ENCODE data around the gene FILIP1. TPM values are rescaled to one million over a fixed set of nuclear protein-coding genes. Genes with fewer than 3 reads are reported as not detected.

FILIP1 gene
- total RNA-seq, 1 donor, result under 0.01 TPM

GRCh38 chr6:75378101-75378500 lies 115.5 kb downstream of the FILIP1 start:
- no peaks in the 10 kb centered on the region for H3K9me3 ChIP-seq (ENCODE audit: low read depth, low read length)
- no peak overlapping the region for H3K4me3 ChIP-seq (ENCODE audit: low read length)
- no peaks in the 10 kb centered on the region for H3K4me1 ChIP-seq (ENCODE audit: insufficient read depth, low read length)
- H3K27me3 ChIP-seq (ENCODE audit: insufficient read depth, low read length), result no peaks in the 10 kb centered on the region

- Histone ChIP-seq H3K4me3 (ENCODE audit: low read length) (no peak overlapping the region), H3K27me3 (ENCODE audit: insufficient read depth, low read length) (no peaks in the 10 kb centered on the region), H3K9me3 (ENCODE audit: low read depth, low read length) (no peaks in the 10 kb centered on the region), H3K4me1 (ENCODE audit: insufficient read depth, low read length) (no peaks in the 10 kb centered on the region)
These were observed 116.2 kb downstream of the FILIP1 start for GRCh38 chr6:75377386-75377785.

GRCh38 chr6:75376347-75377024 lies 117.1 kb downstream of the FILIP1 start:
- Histone ChIP-seq H3K4me3 (ENCODE audit: low read length) (no peak overlapping the region), H3K9me3 (ENCODE audit: low read depth, low read length) (no peaks in the 10 kb centered on the region), H3K4me1 (ENCODE audit: insufficient read depth, low read length) (no peaks in the 10 kb centered on the region), H3K27me3 (ENCODE audit: insufficient read depth, low read length) (no peaks in the 10 kb centered on the region)

- no peak overlapping the region for H3K4me3 ChIP-seq (ENCODE audit: low read length)
- no peaks in the 10 kb centered on the region for H3K4me1 ChIP-seq (ENCODE audit: insufficient read depth, low read length)
- no peaks in the 10 kb centered on the region for H3K27me3 ChIP-seq (ENCODE audit: insufficient read depth, low read length)
These were observed 118.6 kb downstream of the FILIP1 start for GRCh38 chr6:75374961-75375400.

GRCh38 chr6:75372884-75373283 lies 120.7 kb downstream of the FILIP1 start:
- Histone ChIP-seq H3K4me3 (ENCODE audit: low read length) (no peak overlapping the region), H3K9me3 (ENCODE audit: low read depth, low read length) (no peaks in the 10 kb centered on the region), H3K4me1 (ENCODE audit: insufficient read depth, low read length) (no peaks in the 10 kb centered on the region), H3K27me3 (ENCODE audit: insufficient read depth, low read length) (no peaks in the 10 kb centered on the region)

More at GRCh38 chr6:75374961-75375400, 118.6 kb downstream of the FILIP1 start:
- H3K9me3 ChIP-seq (ENCODE audit: low read depth, low read length), result no peaks in the 10 kb centered on the region

GRCh38 chr6:75370011-75370410 lies 123.6 kb downstream of the FILIP1 start:
- Histone ChIP-seq H3K9me3 (ENCODE audit: low read depth, low read length) (no peaks in the 10 kb centered on the region), H3K4me1 (ENCODE audit: insufficient read depth, low read length) (no peaks in the 10 kb centered on the region), H3K27me3 (ENCODE audit: insufficient read depth, low read length) (no peaks in the 10 kb centered on the region), H3K4me3 (ENCODE audit: low read length) (no peak overlapping the region)

GRCh38 chr6:75368864-75369402 lies 124.7 kb downstream of the FILIP1 start:
- Histone ChIP-seq H3K9me3 (ENCODE audit: low read depth, low read length) (no peaks in the 10 kb centered on the region), H3K27me3 (ENCODE audit: insufficient read depth, low read length) (no peaks in the 10 kb centered on the region), H3K4me1 (ENCODE audit: insufficient read depth, low read length) (no peaks in the 10 kb centered on the region), H3K4me3 (ENCODE audit: low read length) (no peak overlapping the region)

- Histone ChIP-seq H3K4me1 (ENCODE audit: insufficient read depth, low read length) (no peaks in the 10 kb centered on the region), H3K4me3 (ENCODE audit: low read length) (no peak overlapping the region), H3K9me3 (ENCODE audit: low read depth, low read length) (no peaks in the 10 kb centered on the region), H3K27me3 (ENCODE audit: insufficient read depth, low read length) (no peaks in the 10 kb centered on the region)
These were observed 125.3 kb downstream of the FILIP1 start for GRCh38 chr6:75368151-75368779.

- no peak overlapping the region for H3K4me3 ChIP-seq (ENCODE audit: low read length)
- H3K9me3 ChIP-seq (ENCODE audit: low read depth, low read length), result no peaks in the 10 kb centered on the region
- H3K4me1 ChIP-seq (ENCODE audit: insufficient read depth, low read length), result no peaks in the 10 kb centered on the region
- no peaks in the 10 kb centered on the region for H3K27me3 ChIP-seq (ENCODE audit: insufficient read depth, low read length)
These were observed 130.3 kb downstream of the FILIP1 start for GRCh38 chr6:75363304-75363703.

- H3K27me3 ChIP-seq (ENCODE audit: insufficient read depth, low read length), result peaks cover 26% of the 10 kb centered on the region
- no peaks in the 10 kb centered on the region for H3K9me3 ChIP-seq (ENCODE audit: low read depth, low read length)
- no peaks in the 10 kb centered on the region for H3K4me1 ChIP-seq (ENCODE audit: insufficient read depth, low read length)
- H3K4me3 ChIP-seq (ENCODE audit: low read length), result no peak overlapping the region
These were observed 140.0 kb downstream of the FILIP1 start for GRCh38 chr6:75353644-75354043.

- Histone ChIP-seq H3K4me1 (ENCODE audit: insufficient read depth, low read length) (no peaks in the 10 kb centered on the region), H3K9me3 (ENCODE audit: low read depth, low read length) (no peaks in the 10 kb centered on the region), H3K27me3 (ENCODE audit: insufficient read depth, low read length) (peaks cover 46% of the 10 kb centered on the region), H3K4me3 (ENCODE audit: low read length) (no peak overlapping the region)
These were observed 142.0 kb downstream of the FILIP1 start for GRCh38 chr6:75351570-75351969.

- Histone ChIP-seq H3K4me1 (ENCODE audit: insufficient read depth, low read length) (no peaks in the 10 kb centered on the region), H3K9me3 (ENCODE audit: low read depth, low read length) (no peaks in the 10 kb centered on the region), H3K4me3 (ENCODE audit: low read length) (no peak overlapping the region), H3K27me3 (ENCODE audit: insufficient read depth, low read length) (peaks cover 49% of the 10 kb centered on the region)
These were observed 142.8 kb downstream of the FILIP1 start for GRCh38 chr6:75350808-75351207.

GRCh38 chr6:75350156-75350555 lies 143.4 kb downstream of the FILIP1 start:
- H3K9me3 ChIP-seq (ENCODE audit: low read depth, low read length), result no peaks in the 10 kb centered on the region
- H3K4me3 ChIP-seq (ENCODE audit: low read length), result no peak overlapping the region
- peaks cover 49% of the 10 kb centered on the region for H3K27me3 ChIP-seq (ENCODE audit: insufficient read depth, low read length)
- H3K4me1 ChIP-seq (ENCODE audit: insufficient read depth, low read length), result no peaks in the 10 kb centered on the region

- H3K4me3 ChIP-seq (ENCODE audit: low read length), result no peak overlapping the region
- H3K4me1 ChIP-seq (ENCODE audit: insufficient read depth, low read length), result no peaks in the 10 kb centered on the region
- peaks cover 49% of the 10 kb centered on the region for H3K27me3 ChIP-seq (ENCODE audit: insufficient read depth, low read length)
- H3K9me3 ChIP-seq (ENCODE audit: low read depth, low read length), result no peaks in the 10 kb centered on the region
These were observed 144.2 kb downstream of the FILIP1 start for GRCh38 chr6:75349262-75349984.

GRCh38 chr6:75348882-75349261 lies 144.7 kb downstream of the FILIP1 start:
- Histone ChIP-seq H3K4me1 (ENCODE audit: insufficient read depth, low read length) (no peaks in the 10 kb centered on the region), H3K27me3 (ENCODE audit: insufficient read depth, low read length) (peaks cover 49% of the 10 kb centered on the region), H3K4me3 (ENCODE audit: low read length) (no peak overlapping the region), H3K9me3 (ENCODE audit: low read depth, low read length) (no peaks in the 10 kb centered on the region)
